OCI-LY7 (cell line): Measurements from ENCODE around the gene ATP8B3.

Source experiments
- EZH2phosphoT487 ChIP-seq: fragments of 200-600 bp; sonication (generic); IDR thresholded peaks from 2 replicates; pipeline ENCODE4 v1.6.1; 2018; ENCODE audit warnings: low read depth, borderline replicate concordance, mild to moderate bottlenecking, mixed run types, antibody characterized with exemption, low read length, moderate library complexity, mixed read lengths
- TF ChIP-seq, protein P1 (sequence below): fragments of 200-600 bp; sonication (generic); conservative IDR thresholded peaks from 2 replicates; pipeline ENCODE4 v1.5.1; 2014; ENCODE audit warnings: mild to moderate bottlenecking, antibody characterized with exemption, low read length, moderate library complexity, mixed read lengths

DNA sequence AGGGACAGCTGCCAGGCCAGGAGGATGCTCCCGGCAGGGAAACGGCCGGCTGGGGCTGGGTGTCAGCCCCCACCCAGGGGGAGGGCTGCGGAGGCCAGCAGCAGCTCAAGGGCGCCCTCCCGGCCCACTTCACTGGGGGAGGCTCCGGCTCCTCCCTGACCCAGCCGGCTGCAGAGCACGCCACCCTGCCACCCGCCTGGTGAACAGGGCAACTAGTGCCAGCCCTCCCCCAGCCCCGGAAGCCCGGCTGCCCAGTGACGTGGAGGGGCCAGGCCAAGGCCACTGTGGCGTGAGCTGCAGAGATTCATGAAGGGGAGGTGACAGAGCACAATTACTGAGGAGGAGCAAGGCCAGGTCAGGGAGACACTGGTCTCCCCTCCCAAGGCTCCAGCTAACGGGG, 21.5 kb upstream of the ATP8B3 start:
- TF ChIP-seq, protein P1, sequence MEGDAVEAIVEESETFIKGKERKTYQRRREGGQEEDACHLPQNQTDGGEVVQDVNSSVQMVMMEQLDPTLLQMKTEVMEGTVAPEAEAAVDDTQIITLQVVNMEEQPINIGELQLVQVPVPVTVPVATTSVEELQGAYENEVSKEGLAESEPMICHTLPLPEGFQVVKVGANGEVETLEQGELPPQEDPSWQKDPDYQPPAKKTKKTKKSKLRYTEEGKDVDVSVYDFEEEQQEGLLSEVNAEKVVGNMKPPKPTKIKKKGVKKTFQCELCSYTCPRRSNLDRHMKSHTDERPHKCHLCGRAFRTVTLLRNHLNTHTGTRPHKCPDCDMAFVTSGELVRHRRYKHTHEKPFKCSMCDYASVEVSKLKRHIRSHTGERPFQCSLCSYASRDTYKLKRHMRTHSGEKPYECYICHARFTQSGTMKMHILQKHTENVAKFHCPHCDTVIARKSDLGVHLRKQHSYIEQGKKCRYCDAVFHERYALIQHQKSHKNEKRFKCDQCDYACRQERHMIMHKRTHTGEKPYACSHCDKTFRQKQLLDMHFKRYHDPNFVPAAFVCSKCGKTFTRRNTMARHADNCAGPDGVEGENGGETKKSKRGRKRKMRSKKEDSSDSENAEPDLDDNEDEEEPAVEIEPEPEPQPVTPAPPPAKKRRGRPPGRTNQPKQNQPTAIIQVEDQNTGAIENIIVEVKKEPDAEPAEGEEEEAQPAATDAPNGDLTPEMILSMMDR, result no peak
- TF ChIP-seq EZH2phosphoT487, result no peak
